Measurements from ENCODE around the gene PRAME.

GRCh38 chr22:22516992-22517391 lies 42.1 kb downstream of the PRAME start:
- no peak for TF ChIP-seq CTCF (IDR thresholded peaks at IDR 0.05; ENCODE audit: low read depth, low read length)
- no peak for TF ChIP-seq EZH2phosphoT487 (IDR thresholded peaks at IDR 0.05; ENCODE audit: low read depth)
